Peyer's patch (tissue), 4 donors: ENCODE results near the gene CPT1C. TPM values are rescaled to one million over a fixed set of nuclear protein-coding genes. Genes with fewer than 3 reads are reported as not detected.

Experiments
- DNase-seq, 3 donors: peaks; one replicate each; pipeline ENCODE4 v3.0.0-alpha.2; 2017 to 2019
- H3K27ac ChIP-seq, 4 donors: fragments of 200-600 bp; sonication (generic); one replicate each; pipeline ENCODE4 v1.5.1; 2016 to 2019
- H3K27me3 ChIP-seq, 2 donors: fragments of 200-600 bp; sonication (generic); one replicate each; pipeline ENCODE4 v1.5.1; 2019
- H3K36me3 ChIP-seq, 3 donors: fragments of 200-600 bp; sonication (generic); one replicate each; pipeline ENCODE4 v1.5.1; 2016 to 2019
- H3K4me1 ChIP-seq, 4 donors: fragments of 200-600 bp; sonication (generic); one replicate each; pipeline ENCODE4 v1.5.1; 2016 to 2019
- H3K4me3 ChIP-seq, 4 donors: fragments of 200-600 bp; sonication (generic); 1 replicate in 3 of 4; 2 replicates in 1 of 4; pipeline ENCODE4 v1.5.1; 2016 to 2019; ENCODE audit warnings: mild to moderate bottlenecking in 1 of 4
- H3K9me3 ChIP-seq, 4 donors: fragments of 200-600 bp; sonication (generic); one replicate each; pipeline ENCODE4 v1.5.1; 2016 to 2019; ENCODE audit warnings: mild to moderate bottlenecking in 1 of 4
- CTCF ChIP-seq, 6 experiments: fragments of 450-650 bp in 4 of 6; fragments of 200-600 bp in 2 of 6; sonication (generic) in 1 of 6; IDR thresholded peaks; one replicate each; pipeline ENCODE4 v1.5.1; 2017 to 2019; ENCODE audit warnings: antibody characterized with exemption in 6 of 6, mild to moderate bottlenecking in 3 of 6, moderate library complexity in 1 of 6
- POLR2A ChIP-seq, 2 donors: fragments of 450-650 bp; IDR thresholded peaks; one replicate each; pipeline ENCODE4 v1.5.1; 2017; ENCODE audit warnings: antibody characterized with exemption in 2 of 2, mild to moderate bottlenecking in 2 of 2, moderate library complexity in 2 of 2
- total RNA-seq, 4 donors: library from RNA; depleted of rRNA; stranded (reverse); fragments of >200 nt; gene quantifications; one replicate each; pipeline ENCODE4 v1.1.0, GENCODE V29; 2016

CPT1C gene
- total RNA-seq, 4 donors from 2014 or later, result 3.0 to 12.4 (median 5.6) TPM; not detected in 1

GRCh38 chr19:49653466-49653806 lies 37.5 kb upstream of the CPT1C start:
- Histone ChIP-seq H3K36me3 (peaks cover 0 to 96% (median 0%) of the 10 kb centered on the region in 3 donors), H3K27ac (no peak overlapping the region), H3K4me1 (no peaks in the 10 kb centered on the region), H3K9me3 (no peaks in the 10 kb centered on the region), H3K4me3 (no peak overlapping the region), H3K27me3 (no peaks in the 10 kb centered on the region)
- DNase-seq, result no peak
- TF ChIP-seq POLR2A (IDR thresholded peaks at IDR 0.05), result no peak

- H3K27ac ChIP-seq, result no peak overlapping the region
- no peak for DNase-seq
- no peaks in the 10 kb centered on the region for H3K4me1 ChIP-seq
- no peak overlapping the region for H3K4me3 ChIP-seq
- TF ChIP-seq POLR2A (IDR thresholded peaks at IDR 0.05), result no peak
- no peak for TF ChIP-seq CTCF (IDR thresholded peaks at IDR 0.05)
- no peaks in the 10 kb centered on the region for H3K27me3 ChIP-seq
- no peaks in the 10 kb centered on the region for H3K9me3 ChIP-seq
- H3K36me3 ChIP-seq, result peaks cover 0 to 96% (median 0%) of the 10 kb centered on the region in 3 donors
Observed at GRCh38 chr19:49654581-49654980, 36.3 kb upstream of the CPT1C start.

- DNase-seq, result no peak
- no peaks in the 10 kb centered on the region for H3K4me1 ChIP-seq
- H3K27me3 ChIP-seq, result no peaks in the 10 kb centered on the region
- no peaks in the 10 kb centered on the region for H3K9me3 ChIP-seq
- no peak for TF ChIP-seq POLR2A (IDR thresholded peaks at IDR 0.05)
- no peak for TF ChIP-seq CTCF (IDR thresholded peaks at IDR 0.05)
- H3K4me3 ChIP-seq, result no peak overlapping the region
- peaks cover 0 to 96% (median 0%) of the 10 kb centered on the region in 3 donors for H3K36me3 ChIP-seq
- H3K27ac ChIP-seq, result no peak overlapping the region
Observed at GRCh38 chr19:49655570-49656455, 35.1 kb upstream of the CPT1C start.

GRCh38 chr19:49656456-49657109 lies 34.3 kb upstream of the CPT1C start:
- TF ChIP-seq POLR2A (IDR thresholded peaks at IDR 0.05), result no peak
- TF ChIP-seq CTCF (IDR thresholded peaks at IDR 0.05), result no peak
- no peak overlapping the region for H3K4me3 ChIP-seq
- H3K27me3 ChIP-seq, result no peaks in the 10 kb centered on the region
- DNase-seq, result no peak
- no peaks in the 10 kb centered on the region for H3K4me1 ChIP-seq
- peaks cover 0 to 96% (median 0%) of the 10 kb centered on the region in 3 donors for H3K36me3 ChIP-seq
- no peaks in the 10 kb centered on the region for H3K9me3 ChIP-seq
- H3K27ac ChIP-seq, result no peak overlapping the region

- no peak for DNase-seq
- peaks cover 0 to 100% (median 0%) of the 10 kb centered on the region in 3 donors for H3K36me3 ChIP-seq
- TF ChIP-seq CTCF (IDR thresholded peaks at IDR 0.05) (no peak), POLR2A (IDR thresholded peaks at IDR 0.05) (no peak)
- H3K27me3 ChIP-seq, result no peaks in the 10 kb centered on the region
- H3K27ac ChIP-seq, result no peak overlapping the region
- no peaks in the 10 kb centered on the region for H3K9me3 ChIP-seq
- no peaks in the 10 kb centered on the region for H3K4me1 ChIP-seq
- H3K4me3 ChIP-seq, result no peak overlapping the region
Observed at GRCh38 chr19:49657493-49658138, 33.3 kb upstream of the CPT1C start.

DNA sequence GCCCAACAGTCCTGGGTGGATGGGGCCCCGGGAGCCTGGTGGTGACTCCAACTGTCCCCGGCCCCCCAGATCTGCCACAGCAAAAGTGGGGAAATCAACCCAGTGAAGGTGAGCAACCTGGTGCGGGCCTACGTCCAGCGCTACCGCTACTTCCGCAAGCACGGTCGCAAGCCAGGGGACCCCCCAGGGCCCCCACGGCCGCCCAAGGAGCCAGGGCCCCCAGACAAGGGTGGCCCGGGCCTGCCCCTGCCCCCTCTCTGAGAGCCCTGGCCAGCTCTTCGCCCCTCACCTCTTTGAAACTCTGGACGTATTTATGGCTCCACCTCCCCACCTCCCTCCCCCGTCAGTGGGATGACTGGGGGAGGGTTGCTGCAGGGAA lies 32.8 kb upstream of the CPT1C start:
- Histone ChIP-seq H3K4me1 (peaks cover 0 to 2% (median under 1%) of the 10 kb centered on the region in 4 donors), H3K9me3 (no peaks in the 10 kb centered on the region), H3K27me3 (no peaks in the 10 kb centered on the region), H3K36me3 (peaks cover 0 to 100% (median 0%) of the 10 kb centered on the region in 3 donors), H3K27ac (no peak overlapping the region), H3K4me3 (no peak overlapping the region)
- no peak for TF ChIP-seq CTCF (IDR thresholded peaks at IDR 0.05)
- no peak for TF ChIP-seq POLR2A (IDR thresholded peaks at IDR 0.05)
- no peak for DNase-seq
